Activated T-helper 1 cell treated with anti-CD3 and anti-CD28 coated beads, Interleukin-12 subunit alpha, Interleukin-12 subunit beta, Interleukin-2, Interleukin-4 antibody, amounts not matched to agents 30 ng/mL and 10 ng/mL and 1 ng/mL, durations not matched to agents 14 hours and 24 hours and 36 hours (primary cell): Measurements from ENCODE around the gene ANKRD6. TPM values are rescaled to one million over a fixed set of nuclear protein-coding genes. Genes with fewer than 3 reads are reported as not detected.

Experiments
- DNase-seq: peaks from one replicate; pipeline ENCODE4 v3.0.0; 2021; ENCODE audit warnings: low spot score
- H3K27ac Mint-ChIP-seq: one replicate; pipeline ENCODE4 v1.8.0; 2021; ENCODE audit warnings: mild to moderate bottlenecking, mixed read lengths
- H3K27me3 Mint-ChIP-seq: one replicate; pipeline ENCODE4 v1.8.0; 2022; ENCODE audit warnings: mild to moderate bottlenecking, moderate library complexity, mixed read lengths; ENCODE audit not compliant: insufficient read depth
- H3K36me3 Mint-ChIP-seq: one replicate; pipeline ENCODE4 v1.8.0; 2021; ENCODE audit warnings: low read depth, mixed read lengths
- H3K4me1 Mint-ChIP-seq: one replicate; pipeline ENCODE4 v1.8.0; 2021; ENCODE audit warnings: low read depth, mixed read lengths
- H3K4me3 Mint-ChIP-seq: one replicate; pipeline ENCODE4 v1.8.0; 2021; ENCODE audit warnings: mild to moderate bottlenecking, moderate library complexity, mixed read lengths
- H3K9me3 Mint-ChIP-seq: one replicate; pipeline ENCODE4 v1.8.0; 2021; ENCODE audit warnings: mixed read lengths
- intact Hi-C: fragments of 100-400 bp; cut with micrococcal nuclease; formaldehyde crosslinking; loops from one replicate; pipeline ENCODE4 v1.15.1; 2024
- total RNA-seq: library from RNA; stranded (reverse); gene quantifications from 2 replicates; pipeline ENCODE4 v1.2.3, GENCODE V29; 2022

The ANKRD6 gene
- total RNA-seq, 1 donor from 2014 or later: 2.3 TPM

DNA sequence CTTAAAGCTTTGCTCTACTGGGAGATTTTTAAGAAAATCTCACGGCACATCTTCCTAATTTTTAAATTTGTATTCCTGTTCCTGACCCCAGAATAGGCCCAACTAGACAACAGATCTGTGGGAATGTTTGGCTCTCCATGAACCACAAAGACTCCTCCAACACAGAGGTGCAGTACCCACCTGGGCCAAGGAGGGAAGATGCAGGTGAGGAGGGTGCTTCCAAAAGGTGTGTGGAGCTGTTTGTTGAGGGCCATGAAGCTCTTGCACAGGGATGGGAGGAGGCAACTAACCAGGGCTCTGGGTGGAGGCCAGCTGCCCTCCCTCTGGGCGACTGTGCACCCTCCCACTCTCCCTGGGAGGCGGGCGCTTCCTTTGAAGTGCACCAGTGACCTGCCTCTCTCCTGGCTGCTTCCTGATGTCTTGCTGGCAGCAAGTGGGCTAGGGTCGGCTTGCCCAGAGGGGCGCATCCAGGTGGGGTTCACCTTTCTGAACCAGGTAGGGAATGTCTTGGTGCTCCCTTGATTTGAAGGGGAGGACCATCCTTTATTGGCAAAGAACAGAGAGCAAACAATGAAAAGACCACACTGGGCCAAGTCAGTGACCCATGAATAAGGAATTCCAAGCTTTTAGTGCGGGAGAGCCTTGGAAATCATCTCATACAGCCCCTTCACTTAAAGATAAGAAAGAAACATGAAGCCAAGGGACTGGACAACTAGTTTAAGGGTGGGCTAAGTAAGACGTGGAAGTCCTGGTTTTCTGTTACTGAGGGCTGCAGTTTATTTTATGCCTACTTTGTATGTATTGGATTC lies 76.0 kb downstream of the ANKRD6 start:
- intact Hi-C loops: loop anchor here (2.0 kb wide), 1 partner anchor 62 kb away; no protein-coding TSS in a partner anchor
- no peaks in the 10 kb centered on the region for H3K9me3 Mint-ChIP-seq
- peaks cover 3% of the 10 kb centered on the region for H3K27me3 Mint-ChIP-seq
- no peak overlapping the region for H3K27ac Mint-ChIP-seq
- H3K4me1 Mint-ChIP-seq: no peaks in the 10 kb centered on the region
- H3K36me3 Mint-ChIP-seq: no peaks in the 10 kb centered on the region
- no peak for DNase-seq
- no peak overlapping the region for H3K4me3 Mint-ChIP-seq

DNA sequence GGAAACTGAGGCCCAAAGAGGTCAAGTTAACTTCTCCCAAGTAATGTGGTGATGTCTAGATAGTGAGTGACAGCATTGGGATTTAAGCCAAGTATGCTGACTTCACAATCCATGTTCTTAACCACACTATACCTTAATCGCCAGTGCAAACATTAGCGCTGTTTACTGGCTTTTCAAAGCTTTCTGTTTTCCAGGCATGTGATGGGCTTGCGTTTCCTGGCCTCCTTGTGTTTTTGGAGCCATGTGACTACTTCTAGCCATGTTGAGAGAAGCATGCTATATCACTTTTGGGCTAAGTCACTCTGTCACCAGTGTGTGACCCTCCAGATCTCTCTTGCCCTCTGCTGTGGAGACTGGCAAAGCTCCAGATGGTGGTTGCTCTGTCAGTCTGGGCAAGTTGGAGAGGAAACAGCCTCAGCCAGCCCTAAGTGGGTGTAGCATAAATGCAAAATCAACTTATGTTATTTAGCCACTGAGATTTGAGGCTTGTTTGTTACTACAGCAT lies 76.9 kb downstream of the ANKRD6 start:
- no peak for DNase-seq
- intact Hi-C loops: loop anchor here (2.0 kb wide), 1 partner anchor 63 kb away; no protein-coding TSS in a partner anchor
- no peak overlapping the region for H3K27ac Mint-ChIP-seq
- no peaks in the 10 kb centered on the region for H3K9me3 Mint-ChIP-seq
- H3K4me3 Mint-ChIP-seq: no peak overlapping the region
- peaks cover 3% of the 10 kb centered on the region for H3K27me3 Mint-ChIP-seq
- H3K4me1 Mint-ChIP-seq: no peaks in the 10 kb centered on the region
- no peaks in the 10 kb centered on the region for H3K36me3 Mint-ChIP-seq

DNA sequence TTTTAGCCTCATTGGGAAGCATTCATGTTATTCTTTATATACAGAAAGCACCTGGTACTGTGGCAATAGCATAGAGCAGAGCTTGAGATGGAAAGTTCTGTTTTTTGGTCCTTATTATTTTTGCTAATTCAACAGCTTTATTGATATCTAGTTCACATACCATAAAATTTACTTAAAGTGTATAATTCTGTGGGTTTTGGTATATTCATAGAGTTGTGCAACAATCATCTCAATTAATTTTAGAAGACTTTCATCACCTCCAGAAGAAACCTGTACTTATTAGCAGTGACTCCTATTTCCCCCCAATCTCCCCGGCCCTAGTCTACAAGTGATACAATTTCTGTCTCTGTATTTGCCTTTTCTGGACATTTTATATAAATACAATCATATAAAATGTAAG lies 77.4 kb downstream of the ANKRD6 start:
- Mint-ChIP-seq H3K27ac (no peak overlapping the region), H3K36me3 (no peaks in the 10 kb centered on the region), H3K4me3 (no peak overlapping the region), H3K9me3 (no peaks in the 10 kb centered on the region), H3K27me3 (peaks cover 3% of the 10 kb centered on the region), H3K4me1 (no peaks in the 10 kb centered on the region)
- intact Hi-C loops: no loop called here
- no peak for DNase-seq

DNA sequence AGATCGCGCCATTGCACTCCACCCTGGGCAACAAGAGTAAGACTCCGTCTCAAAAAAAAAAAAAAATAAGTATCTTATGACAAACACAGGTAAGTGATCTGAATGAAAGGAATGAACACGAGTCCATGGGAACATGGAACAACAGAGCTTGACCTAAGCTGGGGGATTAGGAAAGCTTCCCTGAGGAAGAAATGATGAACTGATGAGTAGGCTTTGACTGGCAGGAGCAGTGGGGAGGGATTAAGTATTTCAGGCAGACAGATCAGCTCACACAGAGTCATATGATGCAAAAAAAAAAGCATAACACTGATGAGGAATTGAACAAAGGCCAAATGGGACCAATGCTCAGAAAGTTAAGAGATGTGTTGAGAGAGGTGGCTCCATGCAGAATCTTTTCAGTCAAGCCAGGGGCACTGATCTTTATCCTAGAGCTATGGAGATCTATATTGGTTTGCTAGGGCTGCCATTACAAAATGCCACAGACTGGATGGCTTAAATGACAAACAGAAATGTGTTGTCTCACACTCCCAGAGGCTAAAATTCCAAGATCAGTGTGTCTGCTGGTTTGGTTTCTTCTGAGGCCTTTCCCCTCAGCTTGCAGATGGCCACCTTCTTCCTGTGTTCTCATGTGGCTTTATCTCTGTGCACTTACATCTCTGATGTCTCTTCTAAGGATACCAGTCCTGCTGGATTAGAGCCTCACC lies 85.6 kb downstream of the ANKRD6 start:
- Mint-ChIP-seq H3K4me1 (no peaks in the 10 kb centered on the region), H3K27me3 (peaks cover 2% of the 10 kb centered on the region), H3K9me3 (no peaks in the 10 kb centered on the region), H3K27ac (no peak overlapping the region), H3K4me3 (no peak overlapping the region), H3K36me3 (peaks cover 2% of the 10 kb centered on the region)
- intact Hi-C loops: no loop called here
- no peak for DNase-seq

GRCh38 chr6:89520736-89521135 lies 87.8 kb downstream of the ANKRD6 start:
- Mint-ChIP-seq H3K27me3 (peaks cover 8% of the 10 kb centered on the region), H3K9me3 (no peaks in the 10 kb centered on the region), H3K4me1 (no peaks in the 10 kb centered on the region), H3K36me3 (peaks cover 2% of the 10 kb centered on the region), H3K27ac (no peak overlapping the region), H3K4me3 (no peak overlapping the region)
- intact Hi-C loops: no loop called here
- no peak for DNase-seq

DNA sequence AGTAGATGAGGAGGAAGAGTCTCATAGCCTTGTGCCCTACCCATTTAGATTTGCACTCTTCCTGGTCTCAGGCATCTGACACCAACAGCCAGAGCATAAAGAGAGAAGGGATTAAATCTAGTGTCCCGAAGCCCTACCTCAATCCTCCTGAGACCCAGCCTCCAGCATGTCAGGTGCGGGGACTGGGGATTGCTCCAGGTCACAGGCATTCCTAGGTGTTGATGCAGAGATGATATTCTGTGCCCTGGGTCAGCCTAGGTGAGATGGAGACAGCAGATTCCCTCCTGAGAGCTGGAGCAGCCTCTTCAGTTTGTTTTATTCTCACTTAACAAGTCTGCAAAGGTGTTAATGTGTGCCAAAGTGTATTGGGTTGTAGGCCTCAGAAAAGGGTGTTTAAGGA lies 89.8 kb downstream of the ANKRD6 start:
- DNase-seq: no peak
- Mint-ChIP-seq H3K4me3 (no peak overlapping the region), H3K27ac (no peak overlapping the region), H3K36me3 (peaks cover 2% of the 10 kb centered on the region), H3K9me3 (no peaks in the 10 kb centered on the region), H3K4me1 (peaks cover 3% of the 10 kb centered on the region), H3K27me3 (peaks cover 6% of the 10 kb centered on the region)
- intact Hi-C loops: no loop called here

DNA sequence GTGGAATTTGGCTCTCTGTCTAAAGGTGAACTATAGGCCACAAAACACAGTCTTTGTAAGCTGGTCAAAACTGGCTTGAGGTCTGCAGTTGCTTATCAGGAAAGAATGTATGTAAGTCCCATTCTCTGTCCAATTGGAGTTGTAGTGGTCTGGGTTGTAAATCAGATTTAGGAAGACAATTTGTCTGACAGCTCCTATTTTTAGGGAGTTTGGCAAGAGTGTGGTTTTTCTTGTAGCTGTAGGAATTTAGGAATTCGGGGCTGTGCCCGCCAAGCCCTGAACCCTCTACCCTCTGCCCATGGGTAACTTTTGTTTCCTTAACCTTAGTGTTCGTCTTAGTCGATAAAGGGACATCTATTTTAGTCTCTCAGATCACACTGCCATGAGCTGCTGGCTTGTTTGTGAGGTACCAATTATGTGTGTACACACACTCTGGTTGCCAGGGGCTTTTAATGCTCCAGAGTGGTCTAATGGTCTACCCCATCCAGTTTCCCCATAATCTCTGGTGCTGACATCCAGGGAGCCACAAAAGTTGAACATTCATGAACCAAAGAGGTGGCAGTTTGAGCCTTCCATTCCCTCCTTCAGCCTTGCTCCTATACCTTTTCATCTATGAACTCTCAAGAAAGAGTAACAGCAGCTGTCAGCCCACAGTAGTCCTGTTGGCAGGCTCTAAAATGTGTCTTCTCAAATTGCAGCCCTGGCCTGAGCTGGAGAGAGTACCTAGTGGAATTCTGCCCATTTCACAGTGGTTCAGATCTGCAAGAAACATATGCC lies 93.0 kb downstream of the ANKRD6 start:
- no peak for DNase-seq
- Mint-ChIP-seq H3K27ac (no peak overlapping the region), H3K4me3 (no peak overlapping the region), H3K4me1 (peaks cover 4% of the 10 kb centered on the region), H3K36me3 (no peaks in the 10 kb centered on the region), H3K9me3 (no peaks in the 10 kb centered on the region), H3K27me3 (peaks cover 6% of the 10 kb centered on the region)
- intact Hi-C loops: no loop called here

DNA sequence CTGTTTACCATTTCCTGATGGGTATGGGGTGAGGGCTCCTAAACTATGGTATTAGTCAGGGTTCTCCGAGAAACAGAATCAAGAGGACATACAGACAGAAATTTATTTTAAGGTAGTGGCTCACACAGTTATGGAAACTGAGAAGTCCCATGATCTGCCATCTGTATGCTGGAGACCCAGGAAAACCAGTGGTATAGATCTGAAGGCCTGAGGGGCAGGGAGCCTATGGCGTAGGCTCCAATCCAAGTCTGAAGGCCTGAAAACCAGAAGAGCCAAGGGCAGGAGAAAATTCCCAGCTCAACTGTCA lies 93.6 kb downstream of the ANKRD6 start:
- H3K27me3 Mint-ChIP-seq: peaks cover 6% of the 10 kb centered on the region
- no peak for DNase-seq
- H3K4me1 Mint-ChIP-seq: peaks cover 4% of the 10 kb centered on the region
- H3K36me3 Mint-ChIP-seq: no peaks in the 10 kb centered on the region
- no peak overlapping the region for H3K27ac Mint-ChIP-seq
- H3K9me3 Mint-ChIP-seq: no peaks in the 10 kb centered on the region
- H3K4me3 Mint-ChIP-seq: no peak overlapping the region
- intact Hi-C loops: no loop called here

DNA sequence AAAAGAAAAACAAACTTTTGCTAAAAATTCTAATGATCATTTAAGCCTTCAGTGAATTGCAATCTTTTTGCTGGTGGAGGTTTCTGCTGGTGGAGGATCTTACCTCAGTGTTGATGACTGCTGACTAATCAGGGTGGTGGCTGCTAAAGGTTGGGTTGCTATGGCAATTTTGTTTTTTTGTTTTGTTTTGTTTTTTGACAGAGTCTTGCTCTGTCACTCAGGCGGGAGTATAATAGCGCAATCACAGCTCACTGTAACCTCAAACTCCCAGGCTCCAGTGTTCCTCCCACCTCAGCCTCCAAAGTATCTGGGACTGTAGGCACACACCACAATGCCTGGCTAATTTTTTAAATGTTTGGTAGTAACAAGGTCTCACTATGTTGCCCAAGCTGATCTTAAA lies 94.7 kb downstream of the ANKRD6 start:
- H3K4me3 Mint-ChIP-seq: no peak overlapping the region
- no peaks in the 10 kb centered on the region for H3K36me3 Mint-ChIP-seq
- intact Hi-C loops: no loop called here
- H3K9me3 Mint-ChIP-seq: no peaks in the 10 kb centered on the region
- peaks cover 4% of the 10 kb centered on the region for H3K4me1 Mint-ChIP-seq
- no peak overlapping the region for H3K27ac Mint-ChIP-seq
- peaks cover 6% of the 10 kb centered on the region for H3K27me3 Mint-ChIP-seq
- DNase-seq: no peak

GRCh38 chr6:89528866-89529265 lies 95.9 kb downstream of the ANKRD6 start:
- intact Hi-C loops: no loop called here
- no peaks in the 10 kb centered on the region for H3K9me3 Mint-ChIP-seq

GRCh38 chr6:89530982-89531381 lies 98.0 kb downstream of the ANKRD6 start:
- intact Hi-C loops: no loop called here
- H3K27me3 Mint-ChIP-seq: peaks cover 8% of the 10 kb centered on the region

More at GRCh38 chr6:89528866-89529265, 95.9 kb downstream of the ANKRD6 start:
- DNase-seq: no peak
- Mint-ChIP-seq H3K27ac (no peak overlapping the region), H3K4me1 (peaks cover 4% of the 10 kb centered on the region), H3K36me3 (no peaks in the 10 kb centered on the region), H3K4me3 (no peak overlapping the region), H3K27me3 (peaks cover 8% of the 10 kb centered on the region)

GRCh38 chr6:89536231-89536630 lies 103.3 kb downstream of the ANKRD6 start:
- Mint-ChIP-seq H3K4me1 (no peaks in the 10 kb centered on the region), H3K27ac (no peak overlapping the region), H3K27me3 (peaks cover 17% of the 10 kb centered on the region), H3K4me3 (no peak overlapping the region), H3K9me3 (no peaks in the 10 kb centered on the region), H3K36me3 (no peaks in the 10 kb centered on the region)
- intact Hi-C loops: no loop called here
- no peak for DNase-seq

More at GRCh38 chr6:89530982-89531381, 98.0 kb downstream of the ANKRD6 start:
- Mint-ChIP-seq H3K36me3 (no peaks in the 10 kb centered on the region), H3K4me1 (peaks cover 4% of the 10 kb centered on the region), H3K27ac (no peak overlapping the region), H3K4me3 (no peak overlapping the region), H3K9me3 (no peaks in the 10 kb centered on the region)
- no peak for DNase-seq

DNA sequence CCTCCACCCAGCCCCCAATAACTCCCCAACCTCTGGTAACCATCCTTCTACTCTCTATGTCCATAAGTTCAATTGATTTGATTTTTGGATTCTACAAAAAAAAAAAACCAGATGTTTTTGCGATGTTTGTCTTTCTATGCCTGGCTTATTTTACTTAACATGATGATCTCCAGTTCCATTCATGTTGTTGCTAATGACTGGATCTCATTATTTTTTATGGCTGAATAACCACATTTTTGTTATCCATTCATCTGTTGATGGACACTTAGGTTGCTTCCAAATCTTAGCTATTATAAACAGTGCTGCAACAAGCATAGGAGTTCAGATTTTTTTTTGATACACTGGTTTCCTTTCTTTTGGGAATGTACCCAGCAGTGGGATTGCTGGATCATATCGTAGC lies 106.8 kb downstream of the ANKRD6 start:
- intact Hi-C loops: no loop called here
- Mint-ChIP-seq H3K36me3 (no peaks in the 10 kb centered on the region), H3K9me3 (no peaks in the 10 kb centered on the region), H3K27ac (no peak overlapping the region), H3K4me3 (no peak overlapping the region), H3K4me1 (no peaks in the 10 kb centered on the region), H3K27me3 (peaks cover 17% of the 10 kb centered on the region)
- no peak for DNase-seq
